ENCODE results near the gene ZNF30.
"Not testable (repeated sequence)": the region's sequence is repeated elsewhere in the genome, so short reads cannot be mapped to it uniquely, and the experiment has no call there.

ZNF30 gene

DNA sequence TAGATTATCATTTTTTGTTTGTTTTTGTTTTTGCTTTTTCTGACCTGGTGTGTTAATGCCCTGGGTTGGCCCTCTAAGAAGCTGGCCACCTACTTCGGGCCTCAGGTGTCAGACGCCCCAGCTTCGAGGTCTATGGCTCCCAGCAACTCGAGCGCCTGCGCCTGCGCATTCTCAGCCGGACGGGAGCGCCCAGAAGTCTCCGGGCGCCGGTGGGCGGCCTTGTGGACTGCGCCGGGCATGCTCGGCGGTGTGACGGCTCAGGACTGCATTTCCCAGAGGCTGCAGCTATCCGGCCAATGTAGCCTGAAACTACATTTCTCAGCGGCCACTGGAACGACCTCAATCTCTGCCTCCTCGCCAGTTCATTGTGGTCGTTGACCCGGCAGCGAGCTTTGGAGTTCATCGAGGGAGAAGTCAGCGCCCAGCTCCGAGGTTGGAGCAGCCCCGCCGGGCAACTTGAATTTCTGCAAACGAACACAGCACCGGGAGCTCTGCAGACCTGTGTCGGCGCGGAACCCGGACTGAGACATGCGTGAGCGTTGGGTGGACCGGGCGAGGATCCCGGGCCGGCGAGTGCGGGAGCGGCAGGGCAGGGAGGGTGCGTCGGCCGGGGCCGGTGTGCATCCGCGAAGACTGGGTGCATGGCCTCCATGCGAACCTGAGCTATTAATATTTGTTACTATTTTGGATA lies at the start of gene ZNF30:
Gene ZNF30, plus strand, starts transcription at position 219 of the 691 bp plus-strand sequence. CDS start 3,045 bp downstream, outside the sequence.
- DNase-seq, result peak; percentile 86

DNA sequence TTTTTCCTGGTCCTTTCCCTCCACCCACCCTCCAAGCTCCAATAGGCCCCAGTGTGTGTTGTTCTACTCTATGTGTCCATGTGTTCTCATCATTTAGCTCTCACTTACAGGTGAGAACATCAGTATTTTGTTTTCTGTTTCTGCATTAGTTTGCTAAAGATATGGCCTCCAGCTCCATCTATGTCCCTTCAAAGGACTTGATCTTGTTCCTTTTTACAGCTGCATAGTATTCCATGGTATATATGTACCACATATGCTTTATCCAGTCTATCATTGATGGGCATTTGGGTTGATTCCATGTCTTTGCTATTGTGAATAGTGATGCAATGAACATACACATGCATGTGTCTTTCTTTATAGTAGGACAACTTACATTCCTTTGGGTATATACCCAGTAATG lies 47.1 kb upstream of the ZNF30 start:
- no peak for DNase-seq

DNA sequence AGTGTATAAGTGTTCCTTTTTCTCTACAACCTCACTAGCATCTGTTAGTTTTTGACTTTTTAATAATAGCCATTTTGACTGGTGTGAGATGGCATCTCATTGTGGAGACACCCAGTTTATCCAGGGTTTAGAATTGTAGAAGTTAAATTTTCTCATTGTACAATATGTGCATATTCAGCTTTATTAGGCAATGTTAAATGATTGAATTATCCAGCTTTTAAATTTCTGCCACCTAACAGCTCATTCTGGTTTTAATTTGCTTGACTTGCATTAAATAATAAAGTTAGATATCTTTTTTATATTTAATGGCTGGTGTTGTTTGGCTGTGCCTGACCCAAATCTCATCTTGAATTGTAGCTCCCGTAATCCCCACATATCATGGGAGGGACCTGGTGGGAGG lies 46.7 kb upstream of the ZNF30 start:
- DNase-seq, result no peak

DNA sequence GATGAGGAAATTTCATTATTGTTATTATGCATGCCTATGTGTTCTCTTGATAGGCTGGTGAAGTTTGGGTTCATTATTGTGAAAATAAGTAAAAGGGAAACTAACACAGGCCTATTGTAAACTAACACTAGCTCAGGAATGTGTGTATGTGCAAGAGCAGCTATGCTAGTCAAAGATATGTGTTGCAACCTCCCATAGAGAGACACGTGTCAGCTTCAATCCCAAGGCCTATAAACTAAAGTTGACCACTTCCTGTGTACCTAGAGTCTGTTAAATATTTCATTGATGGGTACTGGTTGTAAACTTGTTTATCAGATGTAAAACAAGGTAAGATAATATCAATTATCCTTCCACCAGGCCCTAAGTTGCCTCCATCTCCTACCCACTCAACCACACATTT lies 44.7 kb upstream of the ZNF30 start:
- DNase-seq, result no peak

DNA sequence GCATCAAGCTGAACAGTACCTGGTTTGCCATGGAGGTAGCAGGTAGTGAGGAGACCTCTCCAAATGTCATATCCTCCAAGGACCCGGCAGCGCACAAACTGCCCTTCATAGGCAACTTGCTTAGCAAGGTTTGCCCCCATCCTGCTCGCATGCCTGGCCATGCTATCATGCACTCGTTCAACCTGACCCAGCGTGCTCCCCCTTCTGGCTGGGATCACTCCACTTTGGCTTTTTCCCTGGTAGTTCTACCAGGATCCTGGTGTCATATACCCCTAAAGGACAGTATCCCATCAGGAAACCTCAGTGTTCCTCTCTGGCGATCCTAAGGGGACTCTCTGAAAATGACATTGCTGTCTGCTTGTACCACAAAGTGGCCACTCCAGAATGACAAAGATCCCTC lies 38.6 kb upstream of the ZNF30 start:
- DNase-seq, result no peak

DNA sequence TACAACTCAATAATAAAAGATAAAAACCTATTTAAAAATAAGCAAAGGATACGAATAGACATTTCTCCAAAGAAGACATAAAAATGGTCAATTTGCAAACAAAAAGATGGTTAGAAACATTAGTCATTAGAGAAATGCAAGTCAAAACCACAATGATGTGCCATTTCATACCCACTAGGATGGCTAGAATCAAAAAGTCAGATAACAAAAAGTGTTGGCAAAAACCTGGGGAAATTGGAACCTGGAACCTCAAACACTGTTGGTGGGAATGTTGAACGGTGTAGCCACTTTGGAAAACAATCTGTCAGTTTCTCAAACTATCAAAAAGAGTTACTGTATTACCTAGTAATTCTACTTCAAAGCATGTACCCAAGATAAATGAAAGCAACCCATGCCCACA lies 26.5 kb upstream of the ZNF30 start:
- DNase-seq, result no peak

DNA sequence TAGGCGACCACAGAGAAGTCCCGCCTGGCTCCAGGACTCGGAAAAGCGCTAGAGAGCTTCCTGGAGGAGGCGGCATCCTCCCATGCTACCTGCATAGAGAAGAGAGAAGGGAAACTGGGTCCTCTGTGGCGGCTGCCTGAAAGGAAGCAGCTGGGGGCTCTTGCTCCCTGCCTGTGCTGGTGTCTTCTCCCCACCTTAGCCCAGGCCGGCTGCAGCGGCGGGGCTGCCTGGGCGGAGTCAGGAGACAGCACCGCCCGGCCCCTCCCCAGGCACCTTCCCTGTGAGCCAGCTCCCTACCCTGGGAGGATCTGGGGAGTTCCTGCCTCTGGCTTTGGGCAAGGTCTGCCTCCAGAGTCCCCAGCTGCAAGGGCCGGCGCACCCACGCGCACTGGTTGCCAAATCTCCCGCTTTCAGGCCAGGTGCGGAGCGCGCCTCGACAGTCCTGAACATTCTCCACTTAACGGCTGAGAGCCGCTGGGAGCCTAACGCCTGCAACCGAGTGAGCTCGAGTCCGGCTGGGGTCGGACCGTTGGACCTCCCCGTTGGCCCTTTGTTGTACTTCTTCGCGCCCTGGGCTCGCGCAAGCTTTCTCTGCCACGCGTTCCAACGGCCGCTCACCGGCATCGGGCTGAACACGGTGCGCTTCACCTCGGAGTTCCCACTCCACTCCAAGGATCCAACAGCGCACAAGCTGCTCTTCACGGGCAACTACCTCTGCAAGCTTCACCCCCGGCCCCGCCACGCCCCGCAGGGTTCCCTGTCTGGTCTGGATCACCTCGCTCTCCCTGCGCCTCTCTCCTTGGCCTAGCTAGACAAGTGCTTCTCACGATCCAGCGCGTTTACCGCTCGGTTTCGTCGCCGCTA lies 21.8 kb upstream of the ZNF30 start:
- DNase-seq, result no peak

DNA sequence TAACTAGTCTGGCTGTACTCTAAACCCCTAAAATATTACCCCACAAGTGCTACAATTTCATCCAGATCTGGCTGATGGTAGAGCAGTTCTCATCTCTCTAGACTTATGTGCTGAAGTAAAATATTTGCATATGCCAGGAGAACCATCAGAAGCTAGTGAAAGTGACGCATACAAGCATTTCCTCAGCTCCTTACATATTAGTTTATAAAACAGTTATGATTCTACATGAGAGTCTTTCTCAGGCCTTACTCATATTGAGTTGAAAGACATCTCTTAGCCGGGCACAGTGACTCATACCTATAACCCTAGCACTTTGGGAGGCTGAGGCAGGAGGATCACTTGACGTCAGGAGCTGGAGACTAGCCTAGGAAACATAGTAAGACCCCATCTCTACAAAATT lies 15.9 kb upstream of the ZNF30 start:
- no peak for DNase-seq

DNA sequence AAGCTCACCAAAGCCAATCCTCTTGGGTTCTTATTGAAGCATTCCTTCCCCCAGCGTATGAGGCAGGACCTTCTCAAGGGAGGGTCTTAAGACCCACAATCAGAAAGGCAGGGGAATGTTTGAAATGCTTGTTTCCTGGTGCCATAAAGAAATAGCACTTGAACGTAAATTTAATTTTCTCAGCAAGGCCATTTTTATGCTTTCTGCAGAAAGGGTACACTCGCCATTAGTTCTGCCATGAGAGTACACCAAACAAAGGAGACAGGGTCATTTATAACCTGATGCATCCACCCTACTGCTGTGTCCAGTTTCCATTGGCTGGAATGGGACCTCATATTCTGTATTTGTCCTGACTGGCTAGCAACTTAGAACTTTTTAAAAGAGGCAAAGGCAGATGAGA lies 9.6 kb upstream of the ZNF30 start:
- DNase-seq, result not testable (repeated sequence)

DNA sequence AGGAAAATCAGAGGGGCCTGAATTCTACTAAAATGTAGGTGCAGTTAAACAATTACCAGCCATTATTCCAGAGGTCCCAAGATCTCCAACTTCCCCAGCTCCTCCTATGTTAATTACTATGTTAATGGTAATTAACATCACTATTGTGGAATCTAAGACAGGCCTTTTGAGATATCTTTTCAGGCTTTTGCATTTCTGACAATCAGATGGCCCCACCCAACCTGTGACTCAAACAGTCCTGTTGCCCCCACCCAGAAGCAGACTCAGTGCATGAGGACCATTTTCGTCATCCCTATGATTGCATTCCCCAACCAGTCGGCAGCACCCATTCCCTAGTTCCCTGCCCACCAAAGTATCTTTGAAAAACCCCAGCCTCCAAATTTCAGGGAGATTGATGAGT lies 8.5 kb upstream of the ZNF30 start:
- DNase-seq, result no peak

DNA sequence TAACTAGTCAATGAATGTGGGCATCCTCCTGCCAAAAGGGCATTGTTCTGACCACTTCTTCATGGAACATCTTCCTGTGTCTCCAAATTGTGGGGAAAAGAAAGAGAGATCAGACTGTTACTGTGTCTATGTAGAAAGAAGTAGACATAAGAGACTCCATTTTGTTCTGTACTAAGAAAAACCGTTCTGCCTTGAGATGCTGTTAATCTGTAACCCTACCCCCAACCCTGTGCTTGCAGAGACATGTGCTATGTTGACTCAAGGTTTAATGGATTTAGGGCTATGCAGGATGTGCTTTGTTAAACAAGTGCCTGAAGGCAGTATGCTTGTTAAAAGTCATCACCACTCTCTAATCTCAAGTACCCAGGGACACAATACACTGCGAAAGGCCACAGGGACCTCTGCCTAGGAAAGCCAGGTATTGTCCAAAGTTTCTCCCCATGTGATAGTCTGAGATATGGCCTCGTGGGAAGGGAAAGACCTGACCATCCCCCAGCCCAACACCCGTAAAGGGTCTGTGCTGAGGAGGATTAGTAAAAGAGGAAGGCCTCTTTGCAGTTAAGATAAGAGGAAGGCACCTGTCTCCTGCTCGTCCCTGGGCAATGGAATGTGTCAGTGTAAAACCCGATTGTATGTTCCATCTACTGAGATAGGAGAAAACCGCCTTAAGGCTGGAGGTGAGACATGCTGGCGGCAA lies 6.5 kb upstream of the ZNF30 start:
- not testable (repeated sequence) for DNase-seq

DNA sequence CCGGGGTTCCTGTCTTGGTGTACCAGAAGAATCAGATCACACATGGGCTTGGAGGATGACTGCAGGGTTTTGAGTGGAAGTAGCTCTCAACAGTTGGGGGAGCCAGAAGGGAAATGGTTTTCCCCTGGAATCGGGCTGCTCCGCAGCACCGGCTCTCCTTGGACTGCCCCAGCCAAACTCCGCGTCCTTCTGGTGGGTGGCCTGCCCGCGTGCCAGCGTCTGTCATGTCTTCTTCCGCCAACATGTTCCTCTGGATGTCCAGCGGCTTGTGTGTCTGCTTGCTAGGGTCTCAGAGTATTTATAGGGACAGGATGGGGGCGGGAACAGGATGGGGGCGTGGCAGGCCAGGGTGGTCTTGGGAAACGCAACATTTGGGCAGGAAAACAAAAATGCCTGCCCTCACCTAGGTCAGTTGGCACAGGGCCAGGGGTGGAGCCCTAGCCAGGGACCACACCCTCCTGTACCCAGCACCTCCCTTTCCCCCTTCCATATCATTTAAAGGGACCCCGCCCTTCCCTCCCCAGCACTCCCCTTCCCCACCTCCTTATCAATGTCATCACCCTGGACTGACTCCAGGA lies 1.3 kb upstream of the ZNF30 start:
- DNase-seq, result no peak

DNA sequence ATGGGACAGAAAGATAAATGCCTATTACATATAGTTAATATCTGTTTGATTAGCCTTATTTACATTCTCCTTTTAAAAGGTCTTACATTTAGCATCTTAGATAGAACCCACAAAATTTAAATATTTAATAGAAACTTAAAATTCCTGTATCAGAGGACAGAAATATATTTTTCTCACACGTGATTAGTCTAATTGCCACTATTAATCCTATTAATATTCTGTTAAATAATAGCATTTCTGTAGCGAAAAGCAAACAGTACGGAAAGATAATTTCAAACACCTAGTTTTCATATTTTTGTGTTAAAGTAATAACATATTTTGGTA lies 380 bp upstream of the ZNF30 start:
- no peak for DNase-seq

DNA sequence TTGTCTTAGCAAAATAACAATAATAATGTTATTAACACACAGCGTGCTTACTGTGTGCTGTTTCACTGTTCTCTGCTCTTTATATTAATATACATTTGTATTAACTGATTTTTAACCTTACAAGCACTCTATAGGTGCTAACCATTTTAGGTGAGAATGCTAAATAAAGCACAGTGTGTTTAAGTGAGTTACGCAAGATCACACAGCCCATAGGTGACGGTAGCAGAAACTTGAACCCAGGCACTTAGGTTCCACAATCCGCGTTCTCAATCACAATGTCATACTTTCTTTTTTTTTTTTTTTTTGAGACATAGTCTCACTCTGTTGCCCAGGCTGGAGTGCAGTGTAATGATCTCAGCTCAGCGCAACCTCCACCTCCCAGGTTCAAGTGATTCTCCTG lies 5.8 kb downstream of the ZNF30 start:
- DNase-seq, result no peak

DNA sequence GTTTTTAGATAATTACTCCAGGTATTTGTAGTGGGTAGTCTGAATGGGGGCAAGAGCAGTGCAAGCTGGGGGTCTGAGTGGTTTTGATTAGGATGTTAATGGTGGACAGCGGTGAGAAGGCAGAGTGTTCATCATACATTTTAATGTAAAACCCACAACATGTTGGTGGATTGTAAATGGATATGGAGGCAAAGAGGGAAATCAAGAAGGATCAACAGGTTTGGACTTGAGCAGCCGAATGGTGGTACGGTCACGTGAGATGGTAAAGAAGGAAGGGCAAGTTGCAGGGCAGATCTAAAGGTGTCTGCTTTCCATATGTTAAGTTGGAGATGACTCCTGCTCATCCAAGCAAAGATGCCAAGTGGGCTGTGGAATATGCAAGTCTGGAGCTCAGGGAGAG lies 9.5 kb downstream of the ZNF30 start:
- no peak for DNase-seq

DNA sequence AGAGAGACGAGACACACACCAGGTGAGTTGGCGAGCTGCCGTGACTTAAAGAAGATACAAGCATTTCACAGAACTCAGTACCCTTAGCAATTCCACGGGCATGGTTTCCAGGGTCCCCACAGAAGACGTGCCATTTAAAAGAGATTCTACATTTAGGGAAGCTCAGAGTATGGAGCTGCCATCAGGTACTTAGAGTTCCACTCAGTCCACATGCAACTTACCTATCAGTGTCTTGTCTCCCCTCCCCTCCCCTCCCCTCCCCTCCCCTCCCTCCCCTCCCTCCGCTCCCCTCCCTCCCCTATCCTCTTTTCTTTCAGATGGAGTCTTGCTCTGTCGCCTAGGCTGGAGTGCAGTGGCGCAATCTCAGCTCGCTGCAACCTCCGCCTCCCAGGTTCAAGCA lies 12.2 kb downstream of the ZNF30 start:
- no peak for DNase-seq

DNA sequence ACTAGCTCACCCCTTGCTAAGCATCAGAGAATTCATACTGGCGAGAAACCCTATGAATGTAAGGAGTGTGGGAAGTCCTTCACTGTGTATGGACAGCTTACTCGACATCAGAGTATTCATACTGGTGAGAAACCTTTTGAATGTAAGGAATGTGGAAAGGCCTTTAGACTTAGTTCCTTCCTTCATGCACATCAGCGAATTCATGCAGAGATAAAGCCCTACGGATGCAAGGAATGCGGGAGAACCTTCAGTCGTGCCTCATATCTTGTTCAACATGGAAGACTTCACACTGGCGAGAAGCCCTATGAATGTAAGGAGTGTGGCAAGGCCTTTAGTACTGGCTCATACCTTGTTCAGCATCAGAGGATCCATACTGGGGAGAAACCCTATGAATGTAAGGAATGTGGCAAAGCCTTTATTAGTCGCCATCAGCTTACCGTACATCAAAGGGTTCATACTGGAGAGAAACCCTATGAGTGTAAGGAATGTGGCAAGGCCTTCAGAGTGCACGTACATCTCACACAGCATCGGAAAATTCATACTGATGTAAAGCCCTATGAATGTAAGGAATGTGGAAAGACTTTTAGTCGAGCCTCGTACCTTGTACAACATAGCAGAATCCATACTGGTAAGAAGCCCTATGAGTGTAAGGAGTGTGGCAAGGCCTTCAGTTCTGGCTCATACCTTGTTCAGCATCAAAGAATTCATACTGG lies 17.3 kb downstream of the ZNF30 start:
- DNase-seq, result no peak

DNA sequence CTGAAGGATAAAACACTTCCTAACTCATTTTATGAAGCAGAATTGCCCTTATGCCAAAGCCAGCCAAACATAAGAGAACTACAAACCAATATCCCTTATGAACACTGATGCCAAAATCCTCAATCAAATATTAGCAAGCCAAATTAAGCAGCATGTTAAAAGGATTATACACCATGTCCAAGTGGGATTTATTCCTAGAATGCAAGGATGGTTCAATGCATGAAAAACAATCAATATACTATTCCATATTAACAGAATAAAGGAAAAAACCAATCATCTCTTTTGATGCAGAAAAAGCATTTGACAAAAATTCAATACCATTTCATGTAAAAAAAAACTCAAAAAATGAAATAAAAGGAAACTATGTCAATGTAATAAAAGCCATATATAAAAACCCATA lies 26.4 kb downstream of the ZNF30 start:
- no peak for DNase-seq

DNA sequence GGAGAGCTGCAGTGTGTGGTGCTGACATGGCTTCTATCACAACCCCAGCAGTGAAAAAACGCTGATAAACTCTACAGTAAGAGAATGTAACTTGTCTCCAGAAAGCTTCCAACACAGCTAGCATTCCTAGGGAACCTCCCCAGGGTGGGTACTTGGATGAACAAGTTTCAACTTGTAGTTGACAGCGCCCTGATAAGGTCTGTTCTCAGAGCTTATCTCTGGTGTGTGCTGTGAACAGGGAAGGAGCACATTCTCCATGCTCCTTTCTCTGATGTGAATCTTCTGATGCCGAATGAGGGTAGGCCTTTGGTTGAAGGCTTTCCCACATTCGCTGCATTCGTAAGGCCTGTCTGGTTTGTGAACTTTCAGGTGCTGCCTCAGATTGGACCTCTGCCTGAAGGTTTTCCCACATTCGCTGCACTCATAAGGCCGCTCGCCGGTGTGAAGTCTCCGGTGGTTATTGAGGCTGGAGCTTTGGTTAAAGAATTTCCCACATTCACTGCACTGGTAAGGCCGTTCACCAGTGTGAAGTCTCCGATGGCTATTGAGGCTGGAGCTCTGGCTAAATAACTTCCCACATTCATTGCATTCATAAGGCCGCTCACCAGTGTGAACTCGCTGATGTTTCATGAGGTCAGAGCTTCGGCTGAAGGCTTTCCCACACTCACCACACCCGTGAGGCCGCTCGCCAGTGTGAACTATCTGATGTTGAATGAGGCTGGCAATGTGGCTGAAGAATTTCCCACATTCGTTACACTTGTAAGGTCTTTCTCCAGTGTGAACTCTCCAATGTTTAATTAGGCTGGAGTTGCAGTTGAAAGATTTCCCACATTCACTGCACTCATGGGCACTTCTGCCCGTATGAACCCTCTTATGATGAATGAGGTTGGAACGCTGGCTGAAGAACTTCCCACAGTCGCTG lies 31.4 kb downstream of the ZNF30 start:
- no peak for DNase-seq

DNA sequence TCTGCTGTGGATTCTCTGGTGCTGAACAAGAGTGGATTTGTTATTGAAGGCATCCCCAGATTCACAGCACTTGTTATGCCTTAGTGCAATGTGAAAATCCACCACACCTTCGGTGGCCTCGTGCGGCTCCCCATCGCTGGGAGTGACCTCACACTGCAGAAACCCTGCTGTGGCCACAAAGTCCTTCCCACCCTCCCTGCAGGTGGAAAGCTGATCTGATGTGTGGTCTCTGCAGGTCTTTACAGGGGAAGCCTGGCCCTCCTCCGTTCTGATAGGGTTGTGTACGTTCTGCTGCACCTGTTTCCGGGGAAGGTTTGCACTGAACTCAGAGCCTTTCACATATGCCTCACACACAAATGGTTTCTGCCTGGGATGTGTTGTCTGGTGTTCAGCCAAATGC lies 32.3 kb downstream of the ZNF30 start:
- no peak for DNase-seq

DNA sequence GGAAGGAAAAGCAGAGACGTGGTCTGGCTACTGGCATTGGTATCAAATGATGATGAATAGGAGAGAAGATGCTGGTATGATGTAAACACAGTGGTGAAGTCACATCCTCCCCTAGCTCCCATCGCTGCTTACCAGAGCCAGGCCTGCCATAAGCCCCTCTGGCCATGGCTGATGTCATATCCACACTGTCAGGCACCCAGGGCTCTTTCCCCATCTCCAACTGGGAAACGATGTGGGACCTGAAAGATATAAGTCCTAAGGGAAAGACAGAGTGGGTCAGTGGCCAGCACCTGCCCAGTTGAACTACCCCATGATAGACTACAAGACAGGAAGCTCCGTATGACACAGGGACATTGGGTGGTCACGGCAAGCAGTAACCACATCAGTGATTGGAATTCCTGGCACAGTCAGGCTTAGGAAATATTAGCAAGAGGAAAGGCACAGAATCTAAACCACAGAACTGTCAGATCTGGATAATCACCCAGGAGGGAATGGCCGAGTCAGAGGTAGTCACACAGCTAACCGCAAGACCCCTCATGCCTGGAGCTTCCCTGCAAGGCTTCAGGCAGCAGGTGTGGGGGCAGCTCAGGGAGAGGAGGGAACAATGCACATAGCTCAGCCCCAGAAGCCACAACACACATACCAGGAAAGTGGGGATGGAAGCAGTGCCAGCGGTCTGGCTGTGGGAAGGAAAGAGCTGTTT lies 33.6 kb downstream of the ZNF30 start:
- no peak for DNase-seq
